A549 (cell line): Measurements from ENCODE around the gene PRSS2.

Experiments used
- BHLHE40 ChIP-seq: IDR thresholded peaks from 2 replicates; pipeline ENCODE4 v1.6.1; 2012; ENCODE audit warnings: low read depth, low read length, inconsistent platforms
- CTCF ChIP-seq: fragments of >200 bp; sonication (Bioruptor Twin); formaldehyde crosslinking; IDR thresholded peaks from 3 replicates; pipeline ENCODE4 v1.5.1; 2016
- FOXS1 ChIP-seq: fragments of 250-450 bp; sonication (Bioruptor Pico); IDR thresholded peaks from 2 replicates; pipeline ENCODE4 v1.5.0; 2020; ENCODE audit warnings: mild to moderate bottlenecking, moderate library complexity
- KDM5A ChIP-seq: fragments of 200-600 bp; sonication (generic); IDR thresholded peaks from 2 replicates; pipeline ENCODE4 v1.6.1; 2016; ENCODE audit warnings: antibody characterized with exemption, mild to moderate bottlenecking
- MYC ChIP-seq: IDR thresholded peaks from 2 replicates; pipeline ENCODE4 v1.6.1; 2012; ENCODE audit warnings: mild to moderate bottlenecking, inconsistent platforms, low read length, improper control_type of control experiment, borderline replicate concordance
- POLR2A ChIP-seq: IDR thresholded peaks from 2 replicates; pipeline ENCODE4 v1.6.1; 2012; ENCODE audit warnings: mild to moderate bottlenecking, low read length
- RAD21 ChIP-seq, 2 experiments: fragments of >200 bp in 1 of 2; sonication (Bioruptor Twin) in 1 of 2; formaldehyde crosslinking in 1 of 2; IDR thresholded peaks in 1 of 2; conservative IDR thresholded peaks in 1 of 2; 2 replicates in 1 of 2; 3 replicates in 1 of 2; pipeline ENCODE4 v1.6.1; 2012 to 2018; ENCODE audit warnings: inconsistent platforms in 1 of 2
- SREBF2 ChIP-seq: fragments of 450-650 bp; IDR thresholded peaks from 2 replicates; pipeline ENCODE4 v1.6.1; 2014; ENCODE audit warnings: mild to moderate bottlenecking, moderate library complexity
- TP53 ChIP-seq: fragments of 250-450 bp; sonication (Bioruptor Pico); IDR thresholded peaks from 2 replicates; pipeline ENCODE4 v1.5.0; 2021; ENCODE audit warnings: mild to moderate bottlenecking, moderate library complexity

GRCh38 chr7:142787034-142787768 is 16.4 kb downstream of the PRSS2 start:
- no peak for TF ChIP-seq RAD21 (conservative IDR thresholded peaks at IDR 0.05 in 1 of 2, IDR thresholded peaks at IDR 0.05 in 1 of 2)
- no peak for TF ChIP-seq FOXS1
- no peak for TF ChIP-seq CTCF
- no peak for TF ChIP-seq MYC
- no peak for TF ChIP-seq POLR2A
- no peak for TF ChIP-seq TP53
- no peak for TF ChIP-seq BHLHE40
- no peak for TF ChIP-seq SREBF2
- no peak for TF ChIP-seq KDM5A
